ENCODE results near the gene PDE8B.
A peak's percentile ranks its signal among the peaks of the same experiment; 100 is the strongest.

DNA sequence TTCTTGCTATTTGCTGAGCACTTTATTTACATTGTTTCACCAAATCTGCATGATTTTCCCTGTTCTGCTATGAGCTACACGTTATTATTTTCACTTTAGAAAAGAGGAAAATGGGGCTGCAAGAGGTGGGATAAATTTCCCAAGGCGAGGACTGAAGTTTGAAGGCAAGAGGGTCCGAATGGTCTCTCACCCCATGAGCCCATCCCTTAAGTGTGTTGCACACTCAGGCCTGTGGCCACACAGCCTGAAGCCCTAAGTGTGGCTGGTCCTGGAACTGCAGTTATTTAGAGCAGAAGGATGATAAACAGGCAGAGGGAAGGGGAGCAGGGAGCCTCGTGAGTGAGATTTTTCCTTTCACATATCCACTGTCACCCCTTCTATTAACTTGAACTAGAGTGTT lies 7.8 kb downstream of the PDE8B start:
- TF ChIP-seq POLR2A (IDR thresholded peaks at IDR 0.05), result no peak
- TF ChIP-seq, protein P1, sequence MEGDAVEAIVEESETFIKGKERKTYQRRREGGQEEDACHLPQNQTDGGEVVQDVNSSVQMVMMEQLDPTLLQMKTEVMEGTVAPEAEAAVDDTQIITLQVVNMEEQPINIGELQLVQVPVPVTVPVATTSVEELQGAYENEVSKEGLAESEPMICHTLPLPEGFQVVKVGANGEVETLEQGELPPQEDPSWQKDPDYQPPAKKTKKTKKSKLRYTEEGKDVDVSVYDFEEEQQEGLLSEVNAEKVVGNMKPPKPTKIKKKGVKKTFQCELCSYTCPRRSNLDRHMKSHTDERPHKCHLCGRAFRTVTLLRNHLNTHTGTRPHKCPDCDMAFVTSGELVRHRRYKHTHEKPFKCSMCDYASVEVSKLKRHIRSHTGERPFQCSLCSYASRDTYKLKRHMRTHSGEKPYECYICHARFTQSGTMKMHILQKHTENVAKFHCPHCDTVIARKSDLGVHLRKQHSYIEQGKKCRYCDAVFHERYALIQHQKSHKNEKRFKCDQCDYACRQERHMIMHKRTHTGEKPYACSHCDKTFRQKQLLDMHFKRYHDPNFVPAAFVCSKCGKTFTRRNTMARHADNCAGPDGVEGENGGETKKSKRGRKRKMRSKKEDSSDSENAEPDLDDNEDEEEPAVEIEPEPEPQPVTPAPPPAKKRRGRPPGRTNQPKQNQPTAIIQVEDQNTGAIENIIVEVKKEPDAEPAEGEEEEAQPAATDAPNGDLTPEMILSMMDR (IDR thresholded peaks at IDR 0.05), result peak in 3 of 6 experiments; percentile 7 to 18 (median 9)
